Measurements from ENCODE around the gene RINT1.
"Not testable (repeated sequence)": the region's sequence is repeated elsewhere in the genome, so short reads cannot be mapped to it uniquely, and the experiment has no call there.

RINT1 gene

DNA sequence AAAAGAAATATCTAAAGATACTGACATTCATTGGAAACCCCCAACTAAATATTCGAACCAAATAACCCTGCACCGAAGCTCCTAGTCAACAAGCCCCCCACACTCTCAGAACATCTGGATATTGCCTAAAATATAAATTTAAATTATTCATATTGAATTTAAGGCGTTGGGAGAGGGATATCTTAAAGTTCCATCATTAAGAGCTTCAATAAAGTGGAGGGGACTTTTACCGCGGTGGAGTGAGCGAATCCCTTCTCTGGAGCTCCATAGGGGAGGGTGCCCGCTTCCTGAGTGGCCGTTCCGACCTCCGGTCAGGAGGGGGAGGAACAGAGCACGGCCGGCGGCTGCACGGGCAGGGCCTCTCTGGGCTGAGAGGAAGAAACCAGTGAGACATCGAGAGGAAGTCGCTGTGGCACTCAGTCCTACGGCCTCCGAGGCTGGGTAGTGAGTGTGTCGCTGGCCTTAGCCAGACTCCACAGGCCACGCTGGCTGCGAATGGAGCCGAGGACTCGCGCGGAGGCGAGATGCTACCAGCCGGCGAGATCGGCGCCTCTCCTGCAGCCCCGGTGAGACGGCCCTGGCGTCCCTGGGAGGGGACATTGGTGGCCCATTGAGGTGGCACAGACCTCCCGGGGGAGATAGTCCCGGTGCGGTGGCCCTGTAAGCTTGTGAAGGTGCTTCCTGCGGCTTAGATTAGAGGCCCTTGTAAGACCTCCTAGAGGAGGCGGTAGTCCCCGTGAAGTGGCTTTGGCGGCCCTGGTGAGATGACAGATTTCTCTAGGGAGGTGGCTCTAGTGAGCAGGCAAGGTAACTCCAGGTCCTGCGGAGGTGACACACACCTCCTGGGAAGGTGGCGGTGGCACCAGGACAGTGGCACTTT is at the start of gene RINT1:
Gene RINT1 (plus strand): TSS at position 410 of the 880 bp plus-strand sequence. CDS start 115 bp downstream, at position 525.
- peak; percentile 87 for DNase-seq

DNA sequence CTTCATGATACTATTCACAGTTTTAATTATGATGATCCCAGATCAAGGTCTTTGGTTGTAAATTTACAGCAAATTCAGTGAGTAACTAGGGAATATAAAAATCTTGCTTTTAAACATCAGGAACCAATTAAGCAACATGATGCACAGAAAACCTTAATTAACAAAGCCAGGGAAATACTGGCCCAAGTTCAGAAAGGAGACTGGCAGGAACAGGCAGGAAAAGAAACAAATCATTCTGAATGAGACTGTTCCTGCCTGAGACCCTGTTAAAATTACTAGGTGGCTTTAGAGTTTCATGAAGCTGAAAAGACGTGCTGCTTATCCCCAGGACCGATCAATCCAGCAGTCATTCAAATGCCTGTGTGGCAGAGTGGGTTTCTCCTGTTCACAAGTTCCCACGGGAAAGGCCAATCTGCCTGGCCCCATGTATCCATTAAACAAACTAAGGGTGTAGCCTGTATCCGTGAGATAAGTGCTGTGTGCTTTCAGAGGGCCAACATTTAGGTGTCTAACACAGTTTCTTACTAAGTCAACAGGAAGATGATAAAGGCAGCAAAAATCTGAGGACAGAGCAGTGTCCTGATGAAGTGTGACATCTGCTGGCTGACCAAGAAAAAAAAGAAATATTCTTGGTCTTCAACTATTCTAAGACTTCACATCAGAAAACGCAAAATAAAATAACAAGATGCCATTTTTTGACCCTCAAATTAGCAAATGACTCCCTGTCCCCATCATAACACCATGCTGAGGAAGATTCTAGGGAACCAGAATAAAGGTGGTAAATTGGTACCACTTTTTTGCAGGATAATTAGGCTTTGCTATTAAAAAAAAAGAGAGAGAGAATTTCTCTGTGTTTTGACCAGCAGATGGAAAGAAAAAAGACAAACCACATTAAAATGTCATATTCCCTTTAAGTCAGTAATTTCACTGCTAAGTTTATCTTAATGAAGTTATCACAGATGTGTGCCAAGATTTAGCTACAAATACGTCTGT is 44.1 kb upstream of the RINT1 start:
- DNase-seq = peak; percentile 25

DNA sequence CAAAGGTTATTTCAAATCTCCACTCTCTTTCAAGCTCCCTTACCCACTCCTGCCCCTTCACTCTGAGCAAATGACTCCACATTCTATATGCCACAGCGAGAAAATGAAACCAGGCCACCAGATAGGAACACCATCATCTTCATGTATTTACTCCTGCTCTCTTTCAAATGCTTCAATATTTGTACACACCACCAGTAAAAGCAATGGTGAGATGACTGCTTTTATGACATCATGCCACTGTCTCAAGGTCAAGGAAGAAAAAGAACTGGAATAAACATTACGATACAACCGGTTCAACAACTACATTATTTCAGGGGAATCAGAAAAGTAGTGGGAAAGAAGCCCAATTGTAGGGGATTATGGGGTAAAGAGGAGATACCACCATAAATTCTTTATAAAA is 42.6 kb upstream of the RINT1 start:
- no peak for DNase-seq

DNA sequence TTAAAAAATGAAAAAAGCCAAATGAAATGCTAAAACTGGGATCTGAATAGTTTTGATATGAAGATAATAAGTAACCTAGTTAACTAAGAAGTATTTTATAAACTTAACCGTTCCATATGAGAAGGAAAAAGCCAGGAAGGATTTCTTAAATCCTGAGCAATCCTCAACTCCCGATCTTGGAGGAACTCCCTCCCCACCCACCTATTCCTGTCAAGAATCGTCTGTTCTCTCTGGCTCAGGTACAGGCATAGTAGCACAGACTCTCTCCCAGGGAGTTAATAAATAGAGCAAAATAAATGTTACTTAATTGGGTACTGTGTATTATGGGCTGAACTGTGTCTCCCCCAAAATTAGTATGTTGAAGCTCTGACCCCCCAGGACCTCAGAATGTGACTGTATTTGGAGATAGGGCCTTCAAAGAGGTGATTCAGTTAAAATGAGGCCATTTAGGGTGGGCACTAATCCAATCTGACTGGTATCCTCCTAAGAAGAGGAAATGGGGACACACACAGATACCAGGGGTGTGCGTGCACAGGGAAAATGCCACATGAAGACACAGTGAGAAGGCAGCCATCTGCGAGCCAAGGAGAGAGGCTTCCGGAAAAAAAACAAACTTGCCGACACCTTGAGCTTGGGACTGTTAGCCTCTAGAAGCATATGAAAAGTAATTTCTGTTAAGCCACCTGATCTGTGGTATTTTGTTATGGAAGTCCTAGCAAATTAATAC is 38.6 kb upstream of the RINT1 start:
- DNase-seq = no peak

DNA sequence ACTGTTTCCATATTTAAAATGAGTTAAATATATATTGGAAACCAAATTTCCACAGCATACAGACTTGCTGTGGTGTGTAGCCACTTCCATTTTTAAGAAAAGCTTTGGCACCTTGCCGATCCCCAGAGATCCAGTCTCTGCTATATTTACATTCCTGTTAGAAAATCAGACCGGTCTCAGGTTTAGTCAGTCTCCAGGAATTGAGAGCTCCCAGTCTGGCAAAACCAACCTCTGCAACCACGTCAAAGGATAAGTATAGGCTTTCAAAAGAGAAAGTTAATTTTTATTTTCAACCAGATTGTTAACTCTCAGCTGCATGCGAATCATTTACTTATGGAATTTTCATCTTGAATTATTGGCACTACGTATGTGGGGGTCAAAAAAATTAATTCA is 38.1 kb upstream of the RINT1 start:
- no peak for DNase-seq

DNA sequence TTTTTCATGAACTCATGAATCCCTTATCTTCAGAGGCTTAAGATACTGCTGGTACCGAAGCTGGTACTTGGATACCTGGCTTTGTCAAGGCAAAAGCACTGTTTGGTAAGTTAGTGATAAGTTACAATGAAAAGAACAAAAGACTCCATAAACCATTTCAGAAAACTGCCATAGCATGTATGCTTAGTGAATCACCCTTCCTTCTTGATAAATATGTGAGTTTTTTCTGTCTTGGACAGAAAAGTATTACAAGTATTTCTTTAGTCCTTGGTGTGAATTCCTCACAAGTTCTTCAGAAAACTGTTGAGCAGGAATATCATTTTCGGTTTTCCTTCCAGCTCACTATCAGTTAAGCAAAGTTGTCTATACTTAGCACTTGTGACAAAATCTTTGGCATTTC is 35.5 kb upstream of the RINT1 start:
- DNase-seq = no peak

DNA sequence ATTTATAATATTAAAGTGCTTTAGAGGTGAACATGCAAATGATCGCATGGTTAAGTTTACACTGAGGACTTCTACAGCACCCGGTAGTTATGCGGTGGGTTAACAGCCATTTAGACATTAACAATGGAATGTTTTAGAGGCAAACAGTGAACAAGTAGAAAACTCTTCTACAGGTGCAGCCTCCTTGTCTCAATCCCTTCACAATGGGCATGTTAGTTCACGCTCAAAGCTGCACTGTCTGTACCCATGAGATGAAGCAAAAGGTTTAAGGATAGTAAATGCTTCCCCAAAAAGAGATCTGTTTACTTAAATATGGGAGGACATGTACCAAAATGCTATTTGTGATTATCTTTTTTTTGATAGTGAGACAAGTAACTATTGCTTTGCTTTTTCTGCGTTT is 35.0 kb upstream of the RINT1 start:
- no peak for DNase-seq

DNA sequence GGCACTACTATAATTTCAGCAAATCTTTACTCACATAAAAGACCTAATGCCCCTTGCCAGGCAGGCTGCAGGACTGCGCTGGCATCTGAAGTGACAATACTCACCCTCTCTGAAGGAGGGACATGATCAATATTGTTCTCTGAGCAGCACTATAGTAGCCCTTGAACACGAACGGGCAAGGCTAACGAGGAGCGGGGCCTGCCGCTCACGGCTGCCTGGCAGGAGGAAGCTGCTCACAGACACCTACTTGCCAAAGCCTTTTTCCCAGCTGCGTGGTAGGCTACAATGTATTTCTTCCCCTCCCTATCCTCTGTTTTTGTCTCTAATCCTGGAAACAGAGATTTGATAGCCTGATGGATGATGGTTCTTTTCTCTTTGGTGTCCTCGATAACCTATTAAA is 29.8 kb upstream of the RINT1 start:
- no peak for DNase-seq

DNA sequence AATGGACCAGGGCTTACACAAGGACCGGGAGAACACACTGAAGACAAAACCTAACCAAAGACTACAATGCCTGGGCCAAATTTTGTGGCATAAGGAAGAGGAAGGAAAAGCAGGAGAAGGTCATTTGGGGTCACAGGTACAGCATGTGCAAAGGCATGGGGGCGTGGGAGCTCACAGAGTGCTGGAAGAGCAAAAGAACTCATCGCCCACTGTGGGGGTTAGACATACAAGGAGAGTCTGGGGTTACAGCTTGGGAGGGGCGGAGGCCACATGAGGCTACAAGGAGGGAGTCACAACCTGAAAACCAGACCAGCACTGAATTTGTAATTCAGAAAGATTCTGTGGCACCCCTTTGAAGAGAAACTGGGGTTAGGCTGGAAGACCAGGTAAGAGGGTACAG is 19.6 kb upstream of the RINT1 start:
- DNase-seq = no peak

DNA sequence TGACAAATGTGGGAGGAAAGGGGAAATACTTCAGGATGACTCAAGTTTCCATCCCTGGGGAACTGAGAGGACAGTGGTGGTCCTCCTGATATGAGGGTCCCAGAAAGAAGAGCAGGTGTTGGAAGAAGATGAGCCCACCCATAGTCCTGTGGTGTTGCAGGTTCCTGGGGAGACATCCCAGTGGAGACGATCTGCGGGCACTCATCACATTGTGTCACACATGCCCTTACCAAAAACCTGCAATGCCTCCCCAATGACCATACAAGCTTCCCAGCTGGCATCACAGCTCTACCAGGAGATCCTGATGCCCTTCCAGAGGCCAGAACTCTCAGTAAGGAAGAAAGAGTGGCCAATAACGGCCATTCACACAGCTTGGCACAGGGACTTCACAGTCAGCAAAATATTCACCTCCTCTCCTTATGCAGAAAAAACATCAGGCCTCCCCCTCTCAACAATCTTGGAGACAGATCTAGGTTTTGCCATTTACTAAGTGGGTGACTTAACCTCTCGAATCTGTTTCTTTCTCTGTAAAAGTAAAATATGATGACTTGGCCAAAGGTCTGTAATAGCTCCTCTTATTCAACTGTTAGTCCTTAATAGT is 19.0 kb upstream of the RINT1 start:
- DNase-seq = no peak

DNA sequence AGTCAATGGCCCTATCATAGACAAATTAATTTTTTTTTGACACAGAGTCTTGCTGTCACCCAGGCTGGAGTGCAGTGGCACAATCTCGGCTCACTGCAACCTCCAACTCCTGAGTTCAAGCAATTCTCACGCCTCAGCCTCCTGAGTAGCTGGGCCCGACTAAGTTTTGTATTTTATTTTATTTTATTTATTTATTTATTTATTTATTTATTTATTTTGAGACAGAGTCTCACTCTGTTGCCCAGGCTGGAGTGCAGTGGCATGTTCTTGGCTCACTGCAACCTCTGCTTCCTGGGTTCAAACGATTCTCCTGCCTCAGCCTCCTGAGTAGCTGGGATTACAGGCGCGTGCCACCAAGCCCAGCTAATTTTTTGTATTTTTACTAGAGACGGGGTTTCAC is 16.4 kb upstream of the RINT1 start:
- not testable (repeated sequence) for DNase-seq

DNA sequence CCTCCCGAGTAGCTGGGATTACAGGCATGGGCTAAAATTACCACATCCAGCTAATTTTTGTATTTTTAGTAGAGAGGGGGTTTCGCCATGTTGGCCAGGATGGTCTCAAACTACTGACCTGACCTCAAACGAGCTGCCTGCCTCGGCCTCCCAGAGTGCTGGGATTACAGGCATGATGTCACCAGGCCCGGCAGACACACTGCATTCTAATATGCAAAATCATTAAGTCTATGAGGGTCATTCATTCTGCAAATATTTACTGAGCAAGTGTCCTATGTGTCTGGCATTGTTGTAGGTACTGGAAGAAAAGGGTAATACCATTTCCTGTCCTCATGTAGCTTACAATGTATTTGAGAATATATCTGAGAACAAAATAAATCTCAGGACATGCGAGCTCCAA is 12.6 kb upstream of the RINT1 start:
- DNase-seq = no peak

DNA sequence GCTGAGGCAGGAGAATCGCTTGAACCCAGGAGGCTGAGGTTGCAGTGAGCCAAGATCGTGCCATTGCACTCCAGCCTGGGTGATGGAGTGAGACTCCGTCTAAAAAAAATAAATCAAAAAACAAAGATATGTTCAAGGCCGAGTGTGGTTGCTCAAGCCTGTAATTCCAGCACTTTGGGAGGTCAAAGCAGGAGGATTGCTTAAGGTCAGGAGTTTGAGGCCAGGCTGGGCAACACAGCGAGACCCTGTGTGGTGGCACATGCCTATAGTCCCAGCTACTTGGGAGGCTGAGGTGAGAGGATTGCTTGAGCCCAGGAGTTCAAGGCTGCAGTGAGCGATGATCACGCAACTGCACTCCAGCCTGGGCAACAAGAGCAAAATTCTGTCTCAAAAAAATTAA is 11.4 kb upstream of the RINT1 start:
- DNase-seq = not testable (repeated sequence)

DNA sequence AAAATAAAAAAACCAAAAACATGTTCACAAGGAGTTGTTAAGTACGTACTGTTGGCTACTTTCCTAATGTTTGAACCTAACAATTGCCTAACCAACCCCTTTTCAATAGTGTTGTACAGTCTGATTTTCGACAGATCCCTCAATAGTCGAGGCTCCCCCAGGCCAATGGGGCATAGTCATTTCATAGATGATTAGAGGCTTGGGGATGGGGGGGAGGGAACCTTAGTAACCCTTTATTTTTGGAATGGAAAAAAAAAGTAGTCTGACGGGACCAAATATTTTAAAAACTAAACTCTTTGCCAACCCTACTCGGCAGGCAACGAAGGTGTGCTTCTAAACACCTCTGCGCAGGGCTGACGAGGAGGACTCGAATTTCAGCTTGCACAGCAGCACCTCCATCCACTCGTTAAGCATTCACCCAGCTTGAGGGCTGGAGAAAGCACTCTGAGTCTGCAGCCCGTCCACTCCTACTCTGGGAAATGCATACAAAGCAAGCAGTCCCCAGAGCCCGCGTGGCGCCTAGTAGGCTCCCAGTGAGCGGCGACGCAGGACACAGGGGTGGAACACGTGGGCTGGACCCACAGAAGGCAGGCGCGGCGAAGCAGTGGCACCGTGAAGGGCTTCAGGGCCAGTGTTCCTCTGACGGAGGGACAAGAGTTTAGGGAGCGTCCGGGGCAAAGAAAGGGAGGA is 10.8 kb upstream of the RINT1 start:
- DNase-seq = peak; percentile 68

DNA sequence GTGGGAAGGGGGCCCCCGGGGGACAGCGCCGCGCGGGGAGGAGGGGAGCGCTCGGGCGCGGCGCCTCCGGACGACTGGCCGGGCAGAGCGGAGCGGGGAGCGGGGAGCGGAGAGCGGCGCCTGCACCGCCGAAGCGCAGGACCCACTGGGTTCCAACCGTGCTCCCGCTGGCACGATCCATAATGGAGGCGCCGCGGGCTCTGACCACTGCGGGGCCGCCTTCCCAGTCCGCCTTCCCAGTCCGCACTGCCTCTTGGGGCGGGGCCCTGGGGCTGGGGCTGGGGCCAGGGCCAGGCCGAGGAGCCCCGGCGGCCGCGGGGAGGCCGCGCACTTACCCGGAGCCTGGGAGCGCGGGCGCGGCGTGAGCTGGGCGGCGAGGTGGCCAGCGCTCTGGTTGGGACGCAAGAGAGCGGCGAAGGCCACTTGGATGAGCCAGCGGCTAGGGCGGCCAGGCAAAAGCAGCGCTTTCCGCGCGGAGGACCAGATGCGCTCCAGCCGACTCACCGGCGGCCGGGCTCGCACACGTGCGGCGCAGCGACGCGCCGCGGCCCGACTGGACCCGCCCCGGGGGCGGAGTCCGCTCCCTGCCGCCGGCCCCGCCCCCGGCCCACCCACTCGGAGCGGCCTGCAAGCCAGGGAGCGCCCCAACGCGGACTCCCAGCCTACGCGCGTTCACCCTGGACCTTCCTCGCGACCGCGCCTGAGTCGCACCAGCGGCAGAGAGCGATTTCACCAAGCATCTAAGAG is 10.1 kb upstream of the RINT1 start, which contains the start of gene PUS7:
Gene PUS7 (minus strand): TSS at position 555 of the 747 bp plus-strand sequence. CDS start 13,759 bp downstream, outside the sequence.
- DNase-seq = peak; percentile 83

DNA sequence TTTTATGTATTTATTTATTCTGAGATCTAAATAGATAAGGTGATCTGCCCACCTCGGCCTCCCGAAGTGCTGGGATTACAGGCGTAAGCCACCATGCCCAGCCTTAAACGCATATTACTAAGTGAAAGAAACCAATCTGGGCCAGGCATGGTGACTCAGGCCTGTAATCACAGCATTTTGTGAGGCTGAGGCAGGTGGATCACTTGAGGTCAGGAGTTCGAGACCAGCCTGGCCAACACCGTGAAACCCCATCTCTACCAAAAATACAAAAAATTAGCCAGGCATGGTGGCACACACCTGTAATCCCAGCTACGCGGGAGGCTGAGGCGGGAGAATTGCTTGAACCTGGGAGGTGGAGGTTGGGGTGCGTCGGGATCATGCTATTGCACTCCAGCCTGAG is 7.6 kb upstream of the RINT1 start:
- not testable (repeated sequence) for DNase-seq

DNA sequence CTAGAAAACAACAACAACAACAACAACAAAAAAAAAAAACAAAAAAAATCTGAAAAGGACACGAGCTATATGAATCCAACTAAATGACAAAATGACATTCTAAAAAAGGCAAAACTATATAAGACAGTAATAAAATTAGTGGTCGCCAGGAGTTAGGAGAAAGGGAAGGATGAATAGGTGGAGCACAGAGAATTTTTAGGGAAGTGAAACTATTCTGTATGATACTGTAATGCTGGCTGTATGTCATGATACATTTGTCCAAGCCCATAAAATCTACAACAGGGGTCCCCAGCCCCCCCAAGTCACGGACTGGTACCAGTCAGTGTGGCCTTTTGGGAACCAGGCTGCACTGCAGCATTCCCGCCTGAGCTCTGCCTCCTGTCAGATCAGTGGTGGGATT is 7.2 kb upstream of the RINT1 start:
- no peak for DNase-seq

DNA sequence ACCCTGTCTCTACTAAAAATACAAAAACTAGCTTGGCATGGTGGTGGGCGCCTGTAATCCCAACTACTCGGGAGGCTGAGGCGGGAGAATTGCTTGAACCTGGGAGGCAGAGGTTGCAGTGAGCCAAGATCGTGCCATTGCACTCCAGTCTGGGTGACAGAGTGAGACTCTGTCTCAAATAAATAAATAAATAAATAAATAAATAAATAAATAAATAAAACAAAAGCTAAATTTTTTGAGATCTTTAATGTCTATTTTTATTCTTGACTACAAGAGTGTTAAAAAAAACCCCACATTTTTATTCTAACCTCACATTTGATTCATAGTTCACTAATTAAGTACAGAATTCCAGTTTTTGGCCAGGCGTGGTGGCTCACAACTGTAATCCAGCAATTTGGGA is 4.3 kb upstream of the RINT1 start:
- DNase-seq = not testable (repeated sequence)

DNA sequence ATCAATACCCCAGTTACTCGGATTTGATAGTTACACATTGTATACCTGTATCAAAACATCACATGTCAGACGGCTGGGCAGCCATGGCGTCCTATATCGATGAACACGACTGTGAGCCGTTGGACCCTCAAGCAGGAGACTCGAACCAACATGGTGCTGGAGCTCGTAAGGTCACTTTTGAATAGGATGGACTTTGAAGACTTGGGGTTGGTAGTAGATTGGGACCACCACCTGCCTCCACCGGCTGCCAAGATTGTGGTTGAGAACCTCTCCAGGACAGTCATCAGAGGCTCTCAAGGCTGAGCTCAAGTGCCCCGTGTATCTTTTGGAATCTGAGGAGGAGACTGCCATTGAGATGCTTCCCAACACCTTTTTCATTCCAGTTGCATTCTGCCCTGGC is 1.9 kb upstream of the RINT1 start:
- no peak for DNase-seq

DNA sequence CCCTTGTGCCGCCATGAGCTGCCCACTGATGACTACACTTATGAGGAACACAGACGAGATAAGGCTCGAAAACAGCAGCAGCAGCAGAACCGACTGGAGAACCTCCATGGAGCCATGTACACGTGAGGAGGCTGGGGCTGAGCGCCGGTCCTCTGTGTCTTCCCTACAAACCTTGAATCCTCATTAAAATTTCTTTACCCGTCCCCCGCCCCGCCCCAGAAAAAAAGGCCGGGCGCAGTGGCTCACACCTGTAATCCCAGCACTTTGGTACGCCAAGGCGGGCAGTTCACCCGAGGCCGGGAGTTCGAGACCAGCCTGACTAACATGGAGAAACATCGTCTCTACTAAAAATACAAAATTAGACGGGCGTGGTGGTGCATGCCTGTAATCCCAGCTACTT is 1.5 kb upstream of the RINT1 start:
- DNase-seq = no peak

All from NCI-H1105 treated with DMSO at 0.1 percent for 48 hours (cell line).